ENCODE results near the gene TERB2.
"Not testable (repeated sequence)": the region's sequence is repeated elsewhere in the genome, so short reads cannot be mapped to it uniquely, and the experiment has no call there.

DNA sequence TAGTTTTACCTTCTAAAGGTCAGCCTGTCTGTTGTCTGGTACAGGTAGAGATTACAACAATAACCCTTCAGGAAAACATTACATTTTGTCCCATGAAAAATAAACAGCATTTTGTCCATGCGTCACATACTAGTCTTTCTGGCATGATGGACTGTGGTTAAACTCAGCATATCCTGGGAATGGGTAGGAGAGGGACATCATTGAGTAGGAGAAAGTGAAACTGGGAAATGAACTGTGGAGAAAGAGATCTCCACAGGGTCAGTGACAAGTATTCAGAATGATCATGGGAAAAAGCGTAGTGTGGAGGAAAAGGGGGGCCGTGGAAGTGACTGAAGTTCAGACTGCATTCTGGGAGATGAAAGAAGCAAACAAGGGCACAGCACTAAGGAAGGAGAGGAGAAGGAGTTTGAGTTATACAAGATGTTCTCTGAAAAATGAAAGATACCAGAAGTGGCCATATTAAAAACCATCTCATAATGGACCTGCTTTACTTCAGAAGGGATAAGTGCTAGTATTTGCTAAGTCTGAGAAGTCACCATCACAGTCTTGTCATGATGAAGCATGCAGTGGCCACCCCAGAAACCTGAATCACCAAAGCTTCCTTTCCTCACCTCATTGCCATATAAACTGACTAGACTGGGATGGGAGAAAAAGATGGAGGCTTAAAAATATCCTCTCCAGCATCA is 31.8 kb downstream of the TERB2 start:
- TF ChIP-seq, protein P1, sequence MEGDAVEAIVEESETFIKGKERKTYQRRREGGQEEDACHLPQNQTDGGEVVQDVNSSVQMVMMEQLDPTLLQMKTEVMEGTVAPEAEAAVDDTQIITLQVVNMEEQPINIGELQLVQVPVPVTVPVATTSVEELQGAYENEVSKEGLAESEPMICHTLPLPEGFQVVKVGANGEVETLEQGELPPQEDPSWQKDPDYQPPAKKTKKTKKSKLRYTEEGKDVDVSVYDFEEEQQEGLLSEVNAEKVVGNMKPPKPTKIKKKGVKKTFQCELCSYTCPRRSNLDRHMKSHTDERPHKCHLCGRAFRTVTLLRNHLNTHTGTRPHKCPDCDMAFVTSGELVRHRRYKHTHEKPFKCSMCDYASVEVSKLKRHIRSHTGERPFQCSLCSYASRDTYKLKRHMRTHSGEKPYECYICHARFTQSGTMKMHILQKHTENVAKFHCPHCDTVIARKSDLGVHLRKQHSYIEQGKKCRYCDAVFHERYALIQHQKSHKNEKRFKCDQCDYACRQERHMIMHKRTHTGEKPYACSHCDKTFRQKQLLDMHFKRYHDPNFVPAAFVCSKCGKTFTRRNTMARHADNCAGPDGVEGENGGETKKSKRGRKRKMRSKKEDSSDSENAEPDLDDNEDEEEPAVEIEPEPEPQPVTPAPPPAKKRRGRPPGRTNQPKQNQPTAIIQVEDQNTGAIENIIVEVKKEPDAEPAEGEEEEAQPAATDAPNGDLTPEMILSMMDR (IDR thresholded peaks at IDR 0.05), result not testable (repeated sequence)
- not testable (repeated sequence) for TF ChIP-seq POLR2A (IDR thresholded peaks at IDR 0.05)
